ELF-1 (cell line): ENCODE data around the gene F7.
"Not testable (repeated sequence)": the region's sequence is repeated elsewhere in the genome, so short reads cannot be mapped to it uniquely, and the experiment has no call there.

Experiments used
- DNase-seq: peaks from one replicate; pipeline ENCODE4 v3.0.0-alpha.2; 2016; ENCODE audit warnings: low read depth, low spot score

The F7 gene

GRCh38 chr13:113105032-113105920, at the start of gene F7:
Gene F7, plus strand, starts transcription at chr13:113105791. Its CDS starts 51 bp downstream, at chr13:113105842.
- DNase-seq: peak; percentile 32

- no peak for DNase-seq
These were observed 48.5 kb upstream of the F7 start for GRCh38 chr13:113057084-113057483.

- DNase-seq: not testable (repeated sequence)
These were observed 48.0 kb upstream of the F7 start for GRCh38 chr13:113057559-113057958.

GRCh38 chr13:113058129-113058987, 47.2 kb upstream of the F7 start:
- DNase-seq: no peak

- DNase-seq: no peak
These were observed 46.4 kb upstream of the F7 start for GRCh38 chr13:113058988-113059850.

DNA sequence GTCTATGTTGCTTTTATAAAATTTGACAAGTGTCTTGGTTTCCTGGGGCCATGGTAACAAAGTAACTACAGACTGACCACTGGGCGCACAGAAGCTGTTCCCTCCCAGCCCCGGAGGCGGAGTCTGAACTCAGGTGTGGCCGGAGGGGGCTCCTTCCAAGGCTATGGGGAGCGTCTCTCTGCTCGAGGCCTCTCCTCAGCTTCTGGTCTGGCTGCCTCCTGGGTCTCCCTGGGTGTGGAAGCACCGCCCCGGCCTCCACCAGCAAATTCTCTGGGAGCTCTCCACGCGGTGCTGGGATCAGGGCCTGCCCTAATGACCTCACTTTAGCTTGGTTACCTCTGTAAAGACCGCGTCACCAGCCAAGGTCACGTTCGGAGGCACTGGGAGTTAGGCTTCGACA, 45.7 kb upstream of the F7 start:
- DNase-seq: peak; percentile 25

DNA sequence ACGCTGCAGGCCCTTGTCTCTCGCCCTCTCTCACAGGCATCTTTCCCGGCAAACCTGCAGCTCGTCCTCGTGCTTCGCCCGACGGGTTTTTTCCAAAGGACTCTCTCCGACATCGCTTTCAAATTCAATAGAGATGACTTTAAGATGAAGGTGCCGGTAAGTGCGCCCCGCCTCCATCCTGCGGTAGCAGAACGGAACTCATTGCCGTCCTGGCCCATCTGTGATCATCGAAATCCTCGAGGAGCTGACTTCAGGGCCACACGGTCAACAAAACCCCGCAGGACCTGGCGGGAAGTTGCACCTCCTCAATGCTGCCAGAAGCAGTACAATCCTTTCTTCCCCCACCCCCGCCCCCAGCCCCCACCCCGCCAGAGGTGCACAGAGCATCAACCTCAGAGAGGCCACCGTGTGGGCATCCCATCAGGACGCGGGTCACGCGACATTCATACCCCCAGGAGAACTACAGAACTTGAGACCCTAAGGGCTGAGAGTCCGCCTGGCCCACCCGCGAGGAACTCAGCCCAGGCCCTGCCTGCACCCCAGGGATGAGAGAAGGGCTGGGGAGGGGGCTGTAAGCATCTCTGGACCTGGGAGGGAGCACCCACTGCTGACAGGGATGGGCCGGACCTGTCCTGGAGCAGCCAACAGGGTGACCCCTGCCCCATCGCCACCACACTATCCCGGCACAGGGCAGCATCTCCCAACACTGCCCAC, 44.9 kb upstream of the F7 start:
- DNase-seq: no peak

DNA sequence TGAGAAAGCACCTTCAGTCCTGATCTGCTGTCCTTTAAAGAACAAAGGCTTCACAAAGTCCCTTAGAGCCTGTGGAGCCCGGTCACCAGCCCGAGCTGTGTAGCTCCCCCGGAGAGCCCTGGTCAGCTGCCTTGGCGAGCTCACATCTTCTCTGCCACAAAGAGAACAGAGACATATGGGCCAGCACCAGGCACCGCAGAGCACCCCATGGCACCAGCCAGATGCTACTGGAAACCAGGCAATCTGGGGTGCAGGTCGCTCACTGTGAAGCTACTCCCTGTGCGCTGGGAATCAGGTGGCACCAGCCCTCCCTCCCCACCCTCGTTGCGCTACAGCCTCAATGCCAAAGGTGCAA, 44.3 kb upstream of the F7 start:
- no peak for DNase-seq

- DNase-seq: no peak
These were observed 43.7 kb upstream of the F7 start for GRCh38 chr13:113061796-113062425.

GRCh38 chr13:113062691-113063090, 42.9 kb upstream of the F7 start:
- no peak for DNase-seq

- DNase-seq: no peak
These were observed 42.5 kb upstream of the F7 start for GRCh38 chr13:113063091-113063491.

DNA sequence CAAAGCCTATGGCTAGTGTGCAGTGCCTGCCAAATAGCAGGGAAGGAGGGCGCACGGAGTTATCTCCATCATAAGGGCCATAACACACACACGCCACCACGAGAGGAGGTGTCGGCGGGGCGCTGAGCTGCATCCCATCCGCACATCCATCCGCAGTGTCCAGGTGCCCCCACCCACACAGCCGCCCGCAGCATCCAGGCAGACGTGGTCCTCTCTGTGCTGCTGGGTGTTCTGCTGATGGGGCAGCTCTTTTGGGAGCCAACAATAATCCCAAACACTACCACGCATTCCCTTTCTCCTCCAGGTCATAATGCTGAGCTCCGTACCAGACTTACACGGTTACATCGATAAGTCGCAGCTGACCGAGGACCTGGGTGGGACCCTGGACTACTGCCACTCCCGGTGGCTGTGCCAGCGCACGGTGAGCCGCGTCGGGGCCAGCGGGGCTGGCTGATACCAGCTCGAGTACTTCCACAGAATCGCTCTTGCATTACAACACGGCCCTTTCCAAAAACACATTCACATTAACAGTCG, 41.5 kb upstream of the F7 start:
- no peak for DNase-seq

GRCh38 chr13:113064534-113065405, 40.8 kb upstream of the F7 start:
- DNase-seq: peak; percentile 69

DNA sequence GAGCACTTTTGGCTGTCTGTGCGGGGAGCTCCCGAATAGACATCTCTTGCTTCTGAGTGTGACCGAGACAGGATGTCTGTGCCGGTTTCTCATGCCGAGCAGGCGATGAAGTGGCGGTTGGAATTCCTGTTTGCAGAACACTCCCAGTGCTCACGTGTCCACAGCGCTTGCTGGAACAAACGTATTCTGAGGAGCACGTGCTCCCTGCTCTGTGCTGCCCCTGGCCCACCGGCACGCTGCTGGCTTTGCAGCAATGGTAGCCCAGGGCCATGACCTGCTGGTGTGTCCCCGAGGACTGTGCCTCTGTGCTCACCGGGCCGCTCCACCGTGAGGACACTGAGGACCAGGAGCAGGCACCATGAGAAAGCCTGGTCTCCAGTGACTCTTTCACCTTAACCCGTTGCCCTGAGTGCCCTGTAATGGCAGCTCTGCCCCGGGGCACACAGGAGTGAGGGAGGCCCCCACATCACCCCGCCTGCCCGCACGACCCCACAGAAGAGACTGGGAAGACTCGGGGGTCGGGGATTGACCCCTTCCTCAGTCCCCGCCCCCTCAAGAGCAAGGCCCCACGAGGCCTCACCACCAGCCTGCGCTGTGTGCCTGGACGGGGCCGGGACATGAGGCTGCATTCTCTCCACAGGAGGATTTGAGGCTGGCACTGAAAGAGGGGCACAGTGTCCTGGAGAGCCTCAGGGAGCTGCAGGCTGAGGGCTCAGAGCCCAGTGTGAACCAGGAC, 40.0 kb upstream of the F7 start:
- DNase-seq: peak; percentile 76

- no peak for DNase-seq
These were observed 39.5 kb upstream of the F7 start for GRCh38 chr13:113066142-113066455.

DNA sequence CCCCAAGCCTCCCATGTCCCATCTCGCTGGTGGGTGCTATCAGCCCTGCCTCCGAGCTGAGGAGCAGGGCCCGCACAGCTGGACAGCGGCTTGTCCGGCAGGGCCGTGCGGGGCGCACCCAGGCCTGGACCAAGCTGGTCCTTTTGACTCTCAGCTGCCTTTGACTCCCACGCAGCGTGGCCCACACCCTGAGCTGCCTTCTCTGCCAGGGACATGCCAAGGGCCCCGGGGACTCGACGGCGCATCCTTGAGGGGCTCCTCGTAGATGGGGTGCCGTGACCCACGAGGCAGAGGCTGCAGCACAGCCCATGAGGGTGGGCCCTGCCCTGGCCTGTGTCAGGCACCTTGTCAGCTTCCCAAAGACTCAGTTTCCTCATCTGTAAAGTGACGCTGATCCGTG, 38.8 kb upstream of the F7 start:
- no peak for DNase-seq

GRCh38 chr13:113069861-113070805, 35.5 kb upstream of the F7 start:
- no peak for DNase-seq

GRCh38 chr13:113070855-113071254, 34.7 kb upstream of the F7 start:
- no peak for DNase-seq
